ENCODE results near the gene HECW1. TPM values are rescaled to one million over a fixed set of nuclear protein-coding genes. Genes with fewer than 3 reads are reported as not detected.

The HECW1 gene
- total and polyA plus RNA-seq, 2 of the 8 experiments (the other 6 are each of a cell fraction or from before 2014, with no cell fraction given), result 2.9 to 12.7 TPM

DNA sequence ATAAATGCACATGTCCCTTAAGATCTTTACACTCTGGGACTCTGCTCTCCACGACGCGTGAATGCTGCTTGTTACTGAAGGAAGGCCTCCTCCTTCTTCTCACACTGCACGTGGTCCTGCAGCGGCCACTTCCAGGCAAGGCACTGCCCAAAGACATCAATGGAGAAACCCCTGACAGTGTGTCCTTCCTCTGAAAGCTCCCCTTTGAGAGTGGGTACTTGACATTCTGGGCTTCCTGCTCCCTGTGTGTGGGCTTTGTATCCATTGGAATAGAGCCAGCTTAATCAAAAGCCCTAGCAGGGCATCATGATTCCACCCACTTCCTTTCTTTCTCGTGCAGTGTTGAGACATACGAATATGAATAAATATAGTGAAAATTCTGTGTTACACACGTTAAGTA is 400.8 kb downstream of the HECW1 start:
- no peak overlapping the region for H3K27ac ChIP-seq (ENCODE audit: low read depth, low read length)
- no peaks in the 10 kb centered on the region for H3K23me2 ChIP-seq (ENCODE audit: low read depth, low read length)
- no peak overlapping the region for H3K4me3 ChIP-seq (ENCODE audit: extremely low read depth in 1 of 4, insufficient read depth in 2 of 4, low read depth in 3 of 4, low read length in 4 of 4)
- H2AK5ac ChIP-seq (ENCODE audit: low read depth, low read length), result no peak overlapping the region
- H2BK12ac ChIP-seq (ENCODE audit: low read depth, low read length), result no peak overlapping the region
- H3K23ac ChIP-seq (ENCODE audit: insufficient read length), result no peak overlapping the region
- H3K18ac ChIP-seq (ENCODE audit: extremely low read depth, low read length), result no peak overlapping the region
- H3K9me3 ChIP-seq (ENCODE audit: insufficient read depth in 2 of 2, low read depth in 1 of 2, low read length in 1 of 2), result no peaks in the 10 kb centered on the region
- no peak overlapping the region for H3K56ac ChIP-seq (replicated peaks; ENCODE audit: insufficient read length, low read depth, low read length)
- no peak overlapping the region; a peak in 1 of 4 replicates for H3K4me2 ChIP-seq (ENCODE audit: insufficient read depth in 1 of 2, low read depth in 2 of 2, low read length in 2 of 2)
- H2BK120ac ChIP-seq (replicated peaks; ENCODE audit: low read depth, low read length), result no peak overlapping the region
- H4K20me1 ChIP-seq (replicated peaks in 1 of 2; ENCODE audit: control insufficient read depth in 1 of 2, insufficient read depth in 2 of 2, low read length in 2 of 2), result no peaks in the 10 kb centered on the region
- no peaks in the 10 kb centered on the region for H3K79me2 ChIP-seq (ENCODE audit: control insufficient read depth in 1 of 2, insufficient read depth in 2 of 2, low read length in 2 of 2)
- CTCF ChIA-PET (ENCODE audit: partially characterized antibody), result interaction anchor here (0.6 to 1.2 kb wide), 5 partner anchors 24 to 325 kb away, joined by 3 to 5 read pairs (median 3); no protein-coding TSS in a partner anchor
- H2BK20ac ChIP-seq (ENCODE audit: low read length), result no peak overlapping the region
- 74% methylated on average over 8 of the region's 8 CpGs; no CpG with 5 or more reads in 1 of the 2 experiments for WGBS, 2 experiments (ENCODE audit: extremely low coverage in 1 of 2, insufficient coverage in 1 of 2, insufficient read length in 1 of 2, insufficient replicate concordance in 2 of 2, low coverage in 1 of 2, low lambda C conversion rate in 2 of 2, missing lambda C conversion rate in 1 of 2)
- H4K91ac ChIP-seq (replicated peaks; ENCODE audit: insufficient read length, low read length), result no peak overlapping the region
- no peak overlapping the region for H2BK5ac ChIP-seq (ENCODE audit: low read depth, low read length)
- DNase-seq (ENCODE audit: low read depth in 1 of 2, low spot score in 2 of 2), result no peak
- H4K5ac ChIP-seq (ENCODE audit: insufficient read length, low read depth, low read length), result no peak overlapping the region
- no peaks in the 10 kb centered on the region for H3K36me3 ChIP-seq (ENCODE audit: control insufficient read depth in 2 of 4, insufficient read depth in 4 of 4, low read length in 3 of 4)
- POLR2A ChIA-PET (ENCODE audit: partially characterized antibody), result no interaction called here
- H2AFZ ChIP-seq (ENCODE audit: low read length), result no peak overlapping the region
- no peak overlapping the region for H3K14ac ChIP-seq (ENCODE audit: insufficient read length)
- no peak for FAIRE-seq
- no peak overlapping the region for H2BK15ac ChIP-seq (ENCODE audit: low read length)
- H3K4ac ChIP-seq (replicated peaks; ENCODE audit: insufficient read length, low read depth, low read length), result no peak overlapping the region
- H3K79me1 ChIP-seq (ENCODE audit: low read depth, low read length), result no peaks in the 10 kb centered on the region
- H4K8ac ChIP-seq (ENCODE audit: extremely low read depth, insufficient read depth, low read length), result no peak overlapping the region
- H3K4me1 ChIP-seq (replicated peaks in 1 of 4; ENCODE audit: control insufficient read depth in 3 of 4, insufficient read depth in 4 of 4, low read length in 3 of 4), result peaks cover 0 to 2% (median 1%) of the 10 kb centered on the region in 4 experiments; a peak in 3 of 7 replicates
- H3K9ac ChIP-seq (replicated peaks in 1 of 4; ENCODE audit: extremely low read depth in 1 of 4, low read depth in 3 of 4, low read length in 3 of 4), result no peak overlapping the region
- H3K27me3 ChIP-seq (replicated peaks in 1 of 4; ENCODE audit: control insufficient read depth in 3 of 4, extremely low read depth in 1 of 4, insufficient read depth in 3 of 4, low read length in 3 of 4), result no peaks in the 10 kb centered on the region

Data from H1 (cell line).